GM23338 (cell line): ENCODE results near the gene GRK5. TPM values are rescaled to one million over a fixed set of nuclear protein-coding genes. Genes with fewer than 3 reads are reported as not detected.

Source experiments
- ATAC-seq: fragments of 200-7000 bp; cut with Tn5 transposase; 3 replicates; pipeline ENCODE4 v1.9.1; 2020
- DNase-seq: peaks from one replicate; pipeline ENCODE4 v3.0.0-alpha.2; 2015; ENCODE audit warnings: low spot score
- H2AFZ ChIP-seq: fragments of 200-600 bp; sonication (generic); 2 replicates; pipeline ENCODE4 v1.8.0; 2016; ENCODE audit warnings: antibody characterized with exemption, mild to moderate bottlenecking, moderate library complexity
- H3F3A ChIP-seq: fragments of 200-600 bp; sonication (generic); replicated peaks from 2 replicates; pipeline ENCODE4 v1.8.0; 2017; ENCODE audit warnings: antibody characterized with exemption, mixed run types, low read depth
- H3K27ac ChIP-seq: fragments of 200-600 bp; sonication (generic); 2 replicates; pipeline ENCODE4 v1.6.1; 2016; ENCODE audit warnings: low read depth
- H3K27me3 ChIP-seq: fragments of 200-600 bp; sonication (generic); 2 replicates; pipeline ENCODE4 v1.8.0; 2016; ENCODE audit warnings: mild to moderate bottlenecking, mixed run types, moderate library complexity; ENCODE audit not compliant: insufficient read depth
- H3K36me3 ChIP-seq: fragments of 200-600 bp; sonication (generic); 2 replicates; pipeline ENCODE4 v1.8.0; 2016; ENCODE audit warnings: mild to moderate bottlenecking; ENCODE audit not compliant: insufficient read depth
- H3K4me1 ChIP-seq: fragments of 200-600 bp; sonication (generic); 2 replicates; pipeline ENCODE4 v1.8.0; 2016; ENCODE audit warnings: mild to moderate bottlenecking, moderate library complexity; ENCODE audit not compliant: insufficient read depth
- H3K4me2 ChIP-seq: fragments of 200-600 bp; sonication (generic); 2 replicates; pipeline ENCODE4 v1.7.1; 2017; ENCODE audit warnings: mixed run types
- H3K4me3 ChIP-seq: fragments of 200-600 bp; sonication (generic); 2 replicates; pipeline ENCODE4 v1.6.1; 2016; ENCODE audit warnings: mixed run types
- H3K79me2 ChIP-seq: fragments of 200-600 bp; sonication (generic); replicated peaks from 2 replicates; pipeline ENCODE4 v1.8.0; 2017; ENCODE audit warnings: mild to moderate bottlenecking; ENCODE audit not compliant: insufficient read depth
- H3K9me2 ChIP-seq: fragments of 200-600 bp; sonication (generic); 2 replicates; pipeline ENCODE4 v1.8.0; 2017; ENCODE audit not compliant: insufficient read depth
- H4K20me1 ChIP-seq: fragments of 200-600 bp; sonication (generic); replicated peaks from 2 replicates; pipeline ENCODE4 v1.8.0; 2017; ENCODE audit warnings: mild to moderate bottlenecking; ENCODE audit not compliant: insufficient read depth
- H3K27ac Mint-ChIP-seq: 2 replicates; pipeline ENCODE4 v1.8.0; 2020; ENCODE audit warnings: inconsistent platforms, mild to moderate bottlenecking, moderate library complexity, mixed read lengths
- H3K27me3 Mint-ChIP-seq: 3 replicates; pipeline ENCODE4 v1.8.0; 2022; ENCODE audit warnings: low read depth, mild to moderate bottlenecking, moderate library complexity, mixed read lengths, inconsistent platforms; ENCODE audit not compliant: insufficient read depth, poor library complexity
- H3K36me3 Mint-ChIP-seq: 3 replicates; pipeline ENCODE4 v1.8.0; 2021; ENCODE audit warnings: low read depth, mild to moderate bottlenecking, inconsistent platforms, moderate library complexity, mixed read lengths
- H3K4me1 Mint-ChIP-seq: 3 replicates; pipeline ENCODE4 v1.8.0; 2020; ENCODE audit warnings: mild to moderate bottlenecking, inconsistent platforms, mixed read lengths
- H3K4me3 Mint-ChIP-seq: 3 replicates; pipeline ENCODE4 v1.8.0; 2021; ENCODE audit warnings: moderate library complexity, mild to moderate bottlenecking, inconsistent platforms, mixed read lengths
- H3K9me3 Mint-ChIP-seq: 3 replicates; pipeline ENCODE4 v1.8.0; 2020; ENCODE audit warnings: moderate library complexity, mild to moderate bottlenecking, inconsistent platforms, mixed read lengths
- CREB1 ChIP-seq: fragments of 250-450 bp; sonication (Bioruptor Pico); IDR thresholded peaks from 2 replicates; pipeline ENCODE4 v1.5.0; 2020; ENCODE audit warnings: low read depth, mild to moderate bottlenecking, moderate library complexity
- EZH2 ChIP-seq: fragments of 200-600 bp; sonication (generic); IDR thresholded peaks from one replicate; pipeline ENCODE4 v1.8.0; 2017; ENCODE audit warnings: antibody characterized with exemption, mild to moderate bottlenecking, low read depth; ENCODE audit not compliant: unreplicated experiment
- EZH2phosphoT487 ChIP-seq: fragments of 200-600 bp; sonication (generic); IDR thresholded peaks from one replicate; pipeline ENCODE4 v1.8.1; 2018; ENCODE audit warnings: antibody characterized with exemption; ENCODE audit not compliant: unreplicated experiment
- JUNB ChIP-seq: IDR thresholded peaks from one replicate; pipeline ENCODE4 v1.6.1; 2016; ENCODE audit warnings: antibody characterized with exemption; ENCODE audit not compliant: unreplicated experiment
- NANOG ChIP-seq: IDR thresholded peaks from 2 replicates; pipeline ENCODE4 v1.6.1; 2016; ENCODE audit warnings: antibody characterized with exemption, borderline replicate concordance
- POLR2AphosphoS5 ChIP-seq: IDR thresholded peaks from 2 replicates; pipeline ENCODE4 v1.6.1; 2016; ENCODE audit warnings: antibody characterized with exemption, low read depth
- STAT1 ChIP-seq: IDR thresholded peaks from one replicate; pipeline ENCODE4 v1.6.1; 2016; ENCODE audit warnings: antibody characterized with exemption; ENCODE audit not compliant: unreplicated experiment
- ZNF114 ChIP-seq: fragments of 250-450 bp; sonication (Bioruptor Pico); IDR thresholded peaks from 2 replicates; pipeline ENCODE4 v1.5.0; 2020; ENCODE audit warnings: mild to moderate bottlenecking, moderate library complexity
- ZNF331 ChIP-seq: fragments of 250-450 bp; sonication (Bioruptor Pico); IDR thresholded peaks from 2 replicates; pipeline ENCODE4 v1.5.0; 2020; ENCODE audit warnings: low read depth, mild to moderate bottlenecking, moderate library complexity
- polyA plus RNA-seq: library from polyadenylated mRNA; unstranded; fragments of >200 nt; fragmentation: Nextera tagmentation; extraction: Ambion mirVana; gene quantifications from 2 replicates; pipeline ENCODE4 v1.2.1, GENCODE V29; 2016
- total RNA-seq: library from RNA; depleted of rRNA; stranded (reverse); fragments of >200 nt; shearing (Covaris generic); gene quantifications from 2 replicates; pipeline ENCODE4 v1.2.3, GENCODE V29; 2014
- TF ChIP-seq, protein P1 (sequence below): IDR thresholded peaks from 2 replicates; pipeline ENCODE4 v1.6.1; 2016; ENCODE audit warnings: antibody characterized with exemption
- TF ChIP-seq, protein P2 (sequence below), 2 experiments: fragments of 200-600 bp in 1 of 2; sonication (generic) in 1 of 2; conservative IDR thresholded peaks; 2 replicates each; pipeline versions ENCODE4 v1.5.1 to v1.6.1; 2016 to 2017; ENCODE audit warnings: antibody characterized with exemption in 2 of 2, low read depth in 2 of 2, mild to moderate bottlenecking in 2 of 2, moderate library complexity in 1 of 2
- TF ChIP-seq, protein P3 (sequence below): IDR thresholded peaks from one replicate; pipeline ENCODE4 v1.6.1; 2018; ENCODE audit warnings: antibody characterized with exemption; ENCODE audit not compliant: unreplicated experiment
- TF ChIP-seq, protein P4 (sequence below): fragments of 250-450 bp; sonication (Bioruptor Pico); IDR thresholded peaks from 2 replicates; pipeline ENCODE4 v1.5.0; 2020; ENCODE audit warnings: mild to moderate bottlenecking, moderate library complexity

GRK5 gene
- total and polyA plus RNA-seq, 2 experiments from 2014 or later = 0.53 to 2.0 TPM

DNA sequence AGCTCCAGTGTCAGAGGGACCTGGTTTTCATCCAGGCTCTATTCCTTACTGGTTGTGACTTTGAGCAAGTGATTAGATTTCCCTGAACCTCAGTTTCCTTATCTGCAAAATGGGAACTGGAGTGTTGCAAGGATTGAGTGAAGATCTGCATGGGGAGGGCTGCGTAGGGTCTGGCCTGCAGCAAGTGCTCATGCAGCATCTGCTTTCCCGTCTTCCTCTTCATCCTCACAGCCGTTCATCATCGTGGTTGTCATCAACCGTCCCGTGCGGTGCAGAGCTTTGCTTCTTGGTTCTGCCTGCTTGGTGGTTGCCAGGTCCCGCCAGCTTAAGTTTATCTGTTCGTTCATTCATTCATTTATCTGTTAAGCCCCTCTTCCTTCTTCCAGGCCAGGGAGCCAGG lies 135.0 kb downstream of the GRK5 start:
- H2AFZ ChIP-seq = no peak overlapping the region
- DNase-seq (no peak), ATAC-seq (no peak)
- TF ChIP-seq EZH2 (no peak), CREB1 (CRISPR knock-in tag) (no peak), POLR2AphosphoS5 (no peak), ZNF331 (CRISPR knock-in tag) (no peak), STAT1 (no peak), JUNB (no peak), ZNF114 (no peak), NANOG (no peak), EZH2phosphoT487 (no peak)
- TF ChIP-seq, protein P1, sequence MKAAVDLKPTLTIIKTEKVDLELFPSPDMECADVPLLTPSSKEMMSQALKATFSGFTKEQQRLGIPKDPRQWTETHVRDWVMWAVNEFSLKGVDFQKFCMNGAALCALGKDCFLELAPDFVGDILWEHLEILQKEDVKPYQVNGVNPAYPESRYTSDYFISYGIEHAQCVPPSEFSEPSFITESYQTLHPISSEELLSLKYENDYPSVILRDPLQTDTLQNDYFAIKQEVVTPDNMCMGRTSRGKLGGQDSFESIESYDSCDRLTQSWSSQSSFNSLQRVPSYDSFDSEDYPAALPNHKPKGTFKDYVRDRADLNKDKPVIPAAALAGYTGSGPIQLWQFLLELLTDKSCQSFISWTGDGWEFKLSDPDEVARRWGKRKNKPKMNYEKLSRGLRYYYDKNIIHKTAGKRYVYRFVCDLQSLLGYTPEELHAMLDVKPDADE = no peak
- TF ChIP-seq, protein P2, sequence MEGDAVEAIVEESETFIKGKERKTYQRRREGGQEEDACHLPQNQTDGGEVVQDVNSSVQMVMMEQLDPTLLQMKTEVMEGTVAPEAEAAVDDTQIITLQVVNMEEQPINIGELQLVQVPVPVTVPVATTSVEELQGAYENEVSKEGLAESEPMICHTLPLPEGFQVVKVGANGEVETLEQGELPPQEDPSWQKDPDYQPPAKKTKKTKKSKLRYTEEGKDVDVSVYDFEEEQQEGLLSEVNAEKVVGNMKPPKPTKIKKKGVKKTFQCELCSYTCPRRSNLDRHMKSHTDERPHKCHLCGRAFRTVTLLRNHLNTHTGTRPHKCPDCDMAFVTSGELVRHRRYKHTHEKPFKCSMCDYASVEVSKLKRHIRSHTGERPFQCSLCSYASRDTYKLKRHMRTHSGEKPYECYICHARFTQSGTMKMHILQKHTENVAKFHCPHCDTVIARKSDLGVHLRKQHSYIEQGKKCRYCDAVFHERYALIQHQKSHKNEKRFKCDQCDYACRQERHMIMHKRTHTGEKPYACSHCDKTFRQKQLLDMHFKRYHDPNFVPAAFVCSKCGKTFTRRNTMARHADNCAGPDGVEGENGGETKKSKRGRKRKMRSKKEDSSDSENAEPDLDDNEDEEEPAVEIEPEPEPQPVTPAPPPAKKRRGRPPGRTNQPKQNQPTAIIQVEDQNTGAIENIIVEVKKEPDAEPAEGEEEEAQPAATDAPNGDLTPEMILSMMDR (conservative IDR thresholded peaks at IDR 0.05; ENCODE audit: low read depth in 2 of 2) = no peak
- TF ChIP-seq, protein P3, sequence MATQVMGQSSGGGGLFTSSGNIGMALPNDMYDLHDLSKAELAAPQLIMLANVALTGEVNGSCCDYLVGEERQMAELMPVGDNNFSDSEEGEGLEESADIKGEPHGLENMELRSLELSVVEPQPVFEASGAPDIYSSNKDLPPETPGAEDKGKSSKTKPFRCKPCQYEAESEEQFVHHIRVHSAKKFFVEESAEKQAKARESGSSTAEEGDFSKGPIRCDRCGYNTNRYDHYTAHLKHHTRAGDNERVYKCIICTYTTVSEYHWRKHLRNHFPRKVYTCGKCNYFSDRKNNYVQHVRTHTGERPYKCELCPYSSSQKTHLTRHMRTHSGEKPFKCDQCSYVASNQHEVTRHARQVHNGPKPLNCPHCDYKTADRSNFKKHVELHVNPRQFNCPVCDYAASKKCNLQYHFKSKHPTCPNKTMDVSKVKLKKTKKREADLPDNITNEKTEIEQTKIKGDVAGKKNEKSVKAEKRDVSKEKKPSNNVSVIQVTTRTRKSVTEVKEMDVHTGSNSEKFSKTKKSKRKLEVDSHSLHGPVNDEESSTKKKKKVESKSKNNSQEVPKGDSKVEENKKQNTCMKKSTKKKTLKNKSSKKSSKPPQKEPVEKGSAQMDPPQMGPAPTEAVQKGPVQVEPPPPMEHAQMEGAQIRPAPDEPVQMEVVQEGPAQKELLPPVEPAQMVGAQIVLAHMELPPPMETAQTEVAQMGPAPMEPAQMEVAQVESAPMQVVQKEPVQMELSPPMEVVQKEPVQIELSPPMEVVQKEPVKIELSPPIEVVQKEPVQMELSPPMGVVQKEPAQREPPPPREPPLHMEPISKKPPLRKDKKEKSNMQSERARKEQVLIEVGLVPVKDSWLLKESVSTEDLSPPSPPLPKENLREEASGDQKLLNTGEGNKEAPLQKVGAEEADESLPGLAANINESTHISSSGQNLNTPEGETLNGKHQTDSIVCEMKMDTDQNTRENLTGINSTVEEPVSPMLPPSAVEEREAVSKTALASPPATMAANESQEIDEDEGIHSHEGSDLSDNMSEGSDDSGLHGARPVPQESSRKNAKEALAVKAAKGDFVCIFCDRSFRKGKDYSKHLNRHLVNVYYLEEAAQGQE = no peak
- TF ChIP-seq, protein P4, sequence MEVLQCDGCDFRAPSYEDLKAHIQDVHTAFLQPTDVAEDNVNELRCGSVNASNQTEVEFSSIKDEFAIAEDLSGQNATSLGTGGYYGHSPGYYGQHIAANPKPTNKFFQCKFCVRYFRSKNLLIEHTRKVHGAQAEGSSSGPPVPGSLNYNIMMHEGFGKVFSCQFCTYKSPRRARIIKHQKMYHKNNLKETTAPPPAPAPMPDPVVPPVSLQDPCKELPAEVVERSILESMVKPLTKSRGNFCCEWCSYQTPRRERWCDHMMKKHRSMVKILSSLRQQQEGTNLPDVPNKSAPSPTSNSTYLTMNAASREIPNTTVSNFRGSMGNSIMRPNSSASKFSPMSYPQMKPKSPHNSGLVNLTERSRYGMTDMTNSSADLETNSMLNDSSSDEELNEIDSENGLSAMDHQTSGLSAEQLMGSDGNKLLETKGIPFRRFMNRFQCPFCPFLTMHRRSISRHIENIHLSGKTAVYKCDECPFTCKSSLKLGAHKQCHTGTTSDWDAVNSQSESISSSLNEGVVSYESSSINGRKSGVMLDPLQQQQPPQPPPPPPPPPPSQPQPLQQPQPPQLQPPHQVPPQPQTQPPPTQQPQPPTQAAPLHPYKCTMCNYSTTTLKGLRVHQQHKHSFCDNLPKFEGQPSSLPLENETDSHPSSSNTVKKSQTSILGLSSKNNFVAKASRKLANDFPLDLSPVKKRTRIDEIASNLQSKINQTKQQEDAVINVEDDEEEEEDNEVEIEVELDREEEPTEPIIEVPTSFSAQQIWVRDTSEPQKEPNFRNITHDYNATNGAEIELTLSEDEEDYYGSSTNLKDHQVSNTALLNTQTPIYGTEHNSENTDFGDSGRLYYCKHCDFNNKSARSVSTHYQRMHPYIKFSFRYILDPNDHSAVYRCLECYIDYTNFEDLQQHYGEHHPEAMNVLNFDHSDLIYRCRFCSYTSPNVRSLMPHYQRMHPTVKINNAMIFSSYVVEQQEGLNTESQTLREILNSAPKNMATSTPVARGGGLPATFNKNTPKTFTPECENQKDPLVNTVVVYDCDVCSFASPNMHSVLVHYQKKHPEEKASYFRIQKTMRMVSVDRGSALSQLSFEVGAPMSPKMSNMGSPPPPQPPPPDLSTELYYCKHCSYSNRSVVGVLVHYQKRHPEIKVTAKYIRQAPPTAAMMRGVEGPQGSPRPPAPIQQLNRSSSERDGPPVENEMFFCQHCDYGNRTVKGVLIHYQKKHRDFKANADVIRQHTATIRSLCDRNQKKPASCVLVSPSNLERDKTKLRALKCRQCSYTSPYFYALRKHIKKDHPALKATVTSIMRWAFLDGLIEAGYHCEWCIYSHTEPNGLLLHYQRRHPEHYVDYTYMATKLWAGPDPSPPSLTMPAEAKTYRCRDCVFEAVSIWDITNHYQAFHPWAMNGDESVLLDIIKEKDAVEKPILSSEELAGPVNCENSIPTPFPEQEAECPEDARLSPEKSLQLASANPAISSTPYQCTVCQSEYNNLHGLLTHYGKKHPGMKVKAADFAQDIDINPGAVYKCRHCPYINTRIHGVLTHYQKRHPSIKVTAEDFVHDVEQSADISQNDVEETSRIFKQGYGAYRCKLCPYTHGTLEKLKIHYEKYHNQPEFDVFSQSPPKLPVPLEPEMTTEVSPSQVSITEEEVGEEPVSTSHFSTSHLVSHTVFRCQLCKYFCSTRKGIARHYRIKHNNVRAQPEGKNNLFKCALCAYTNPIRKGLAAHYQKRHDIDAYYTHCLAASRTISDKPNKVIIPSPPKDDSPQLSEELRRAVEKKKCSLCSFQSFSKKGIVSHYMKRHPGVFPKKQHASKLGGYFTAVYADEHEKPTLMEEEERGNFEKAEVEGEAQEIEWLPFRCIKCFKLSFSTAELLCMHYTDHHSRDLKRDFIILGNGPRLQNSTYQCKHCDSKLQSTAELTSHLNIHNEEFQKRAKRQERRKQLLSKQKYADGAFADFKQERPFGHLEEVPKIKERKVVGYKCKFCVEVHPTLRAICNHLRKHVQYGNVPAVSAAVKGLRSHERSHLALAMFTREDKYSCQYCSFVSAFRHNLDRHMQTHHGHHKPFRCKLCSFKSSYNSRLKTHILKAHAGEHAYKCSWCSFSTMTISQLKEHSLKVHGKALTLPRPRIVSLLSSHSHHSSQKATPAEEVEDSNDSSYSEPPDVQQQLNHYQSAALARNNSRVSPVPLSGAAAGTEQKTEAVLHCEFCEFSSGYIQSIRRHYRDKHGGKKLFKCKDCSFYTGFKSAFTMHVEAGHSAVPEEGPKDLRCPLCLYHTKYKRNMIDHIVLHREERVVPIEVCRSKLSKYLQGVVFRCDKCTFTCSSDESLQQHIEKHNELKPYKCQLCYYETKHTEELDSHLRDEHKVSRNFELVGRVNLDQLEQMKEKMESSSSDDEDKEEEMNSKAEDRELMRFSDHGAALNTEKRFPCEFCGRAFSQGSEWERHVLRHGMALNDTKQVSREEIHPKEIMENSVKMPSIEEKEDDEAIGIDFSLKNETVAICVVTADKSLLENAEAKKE = no peak
- H3K4me2 ChIP-seq = no peak overlapping the region
- no peaks in the 10 kb centered on the region for H3F3A ChIP-seq
- H3K27me3 ChIP-seq = no peaks in the 10 kb centered on the region
- no peaks in the 10 kb centered on the region for H4K20me1 ChIP-seq
- H3K27me3 Mint-ChIP-seq = peaks cover 4% of the 10 kb centered on the region
- H3K36me3 ChIP-seq = no peaks in the 10 kb centered on the region
- H3K79me2 ChIP-seq = no peaks in the 10 kb centered on the region
- no peaks in the 10 kb centered on the region for H3K4me1 ChIP-seq
- H3K4me3 Mint-ChIP-seq = no peak overlapping the region
- H3K9me3 Mint-ChIP-seq = no peaks in the 10 kb centered on the region
- H3K27ac ChIP-seq = no peak overlapping the region
- H3K36me3 Mint-ChIP-seq = no peaks in the 10 kb centered on the region
- no peak overlapping the region for H3K27ac Mint-ChIP-seq
- no peaks in the 10 kb centered on the region for H3K9me2 ChIP-seq
- no peak overlapping the region for H3K4me3 ChIP-seq
- H3K4me1 Mint-ChIP-seq = peaks cover 4% of the 10 kb centered on the region; the same call in 2 of the 3 replicates
